HFF-Myc (cell line): Measurements from ENCODE around the gene GDPD5.

Experiments used
- DNase-seq: peaks from one replicate; pipeline ENCODE4 v3.0.0-alpha.2; 2011; ENCODE audit warnings: low read depth; ENCODE audit errors: extremely low read depth
- H3K4me3 ChIP-seq: replicated peaks from 2 replicates; pipeline ENCODE4 v1.5.1; 2011; ENCODE audit warnings: low read depth, mild to moderate bottlenecking, control low read depth, low read length
- TF ChIP-seq, protein P1 (sequence below): IDR thresholded peaks from 2 replicates; pipeline ENCODE4 v1.5.1; 2012; ENCODE audit warnings: mild to moderate bottlenecking, low read depth, low read length, control low read depth; ENCODE audit errors: missing control alignments

GDPD5 gene

DNA sequence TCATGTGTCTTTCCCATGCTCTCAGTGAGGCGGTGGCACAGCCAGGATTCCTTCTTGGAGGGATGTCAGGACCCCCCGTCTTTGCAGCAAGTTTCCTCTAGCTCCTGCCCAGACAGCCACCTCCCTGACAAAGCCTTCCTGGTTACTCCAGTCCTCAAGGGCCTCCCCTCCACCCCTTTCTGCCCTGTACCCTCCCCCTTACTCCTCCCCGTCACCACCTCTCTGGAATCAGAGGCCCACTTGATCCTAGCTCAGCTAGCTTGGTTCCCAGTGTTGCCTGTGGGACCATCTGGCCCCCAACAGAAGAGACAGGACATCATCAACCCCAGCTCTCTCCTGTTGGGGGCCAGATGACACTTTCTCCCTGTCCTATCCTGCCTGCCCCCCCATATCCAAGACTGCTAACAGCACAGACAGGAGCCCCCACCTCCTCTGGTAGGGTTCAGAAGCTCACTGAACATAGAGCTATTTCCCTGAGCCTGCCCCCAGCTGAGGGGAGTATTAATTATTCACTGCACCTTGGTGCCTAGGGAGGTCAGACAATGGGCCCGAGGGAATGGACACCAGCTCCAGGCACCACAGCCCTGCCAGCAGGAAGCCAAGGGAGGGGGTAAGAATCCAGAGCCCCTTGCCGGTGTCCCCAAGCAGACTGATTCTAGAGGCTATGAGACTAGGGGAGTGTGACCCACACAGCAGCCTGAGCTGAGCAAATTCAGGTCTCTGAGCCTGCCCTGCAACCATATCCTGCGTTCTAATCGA, 3.3 kb downstream of the GDPD5 start:
- TF ChIP-seq, protein P1, sequence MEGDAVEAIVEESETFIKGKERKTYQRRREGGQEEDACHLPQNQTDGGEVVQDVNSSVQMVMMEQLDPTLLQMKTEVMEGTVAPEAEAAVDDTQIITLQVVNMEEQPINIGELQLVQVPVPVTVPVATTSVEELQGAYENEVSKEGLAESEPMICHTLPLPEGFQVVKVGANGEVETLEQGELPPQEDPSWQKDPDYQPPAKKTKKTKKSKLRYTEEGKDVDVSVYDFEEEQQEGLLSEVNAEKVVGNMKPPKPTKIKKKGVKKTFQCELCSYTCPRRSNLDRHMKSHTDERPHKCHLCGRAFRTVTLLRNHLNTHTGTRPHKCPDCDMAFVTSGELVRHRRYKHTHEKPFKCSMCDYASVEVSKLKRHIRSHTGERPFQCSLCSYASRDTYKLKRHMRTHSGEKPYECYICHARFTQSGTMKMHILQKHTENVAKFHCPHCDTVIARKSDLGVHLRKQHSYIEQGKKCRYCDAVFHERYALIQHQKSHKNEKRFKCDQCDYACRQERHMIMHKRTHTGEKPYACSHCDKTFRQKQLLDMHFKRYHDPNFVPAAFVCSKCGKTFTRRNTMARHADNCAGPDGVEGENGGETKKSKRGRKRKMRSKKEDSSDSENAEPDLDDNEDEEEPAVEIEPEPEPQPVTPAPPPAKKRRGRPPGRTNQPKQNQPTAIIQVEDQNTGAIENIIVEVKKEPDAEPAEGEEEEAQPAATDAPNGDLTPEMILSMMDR, result no peak
- DNase-seq, result no peak
- H3K4me3 ChIP-seq, result no peak overlapping the region

DNA sequence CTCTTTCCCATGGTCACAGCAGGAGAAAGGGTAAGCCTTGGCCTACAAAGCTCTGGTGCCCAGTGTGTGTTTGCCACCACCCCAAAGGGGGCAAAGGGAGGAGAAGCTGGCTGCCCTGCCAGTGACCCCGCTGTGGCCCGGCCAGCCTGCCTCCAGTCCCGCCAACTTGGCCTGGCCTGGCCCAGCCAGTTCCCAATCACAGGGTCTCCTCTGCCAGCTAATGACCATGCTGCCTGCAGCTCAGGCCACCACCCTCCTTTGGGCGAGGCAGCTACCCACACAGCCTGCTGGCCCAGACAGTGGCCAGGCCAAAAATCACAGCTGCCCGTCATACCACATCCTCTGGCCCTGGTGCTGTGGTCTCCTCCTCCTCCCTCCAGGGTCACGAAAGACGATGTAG, 5.1 kb downstream of the GDPD5 start:
- DNase-seq, result no peak
- TF ChIP-seq, protein P1, result no peak
- no peak overlapping the region for H3K4me3 ChIP-seq

DNA sequence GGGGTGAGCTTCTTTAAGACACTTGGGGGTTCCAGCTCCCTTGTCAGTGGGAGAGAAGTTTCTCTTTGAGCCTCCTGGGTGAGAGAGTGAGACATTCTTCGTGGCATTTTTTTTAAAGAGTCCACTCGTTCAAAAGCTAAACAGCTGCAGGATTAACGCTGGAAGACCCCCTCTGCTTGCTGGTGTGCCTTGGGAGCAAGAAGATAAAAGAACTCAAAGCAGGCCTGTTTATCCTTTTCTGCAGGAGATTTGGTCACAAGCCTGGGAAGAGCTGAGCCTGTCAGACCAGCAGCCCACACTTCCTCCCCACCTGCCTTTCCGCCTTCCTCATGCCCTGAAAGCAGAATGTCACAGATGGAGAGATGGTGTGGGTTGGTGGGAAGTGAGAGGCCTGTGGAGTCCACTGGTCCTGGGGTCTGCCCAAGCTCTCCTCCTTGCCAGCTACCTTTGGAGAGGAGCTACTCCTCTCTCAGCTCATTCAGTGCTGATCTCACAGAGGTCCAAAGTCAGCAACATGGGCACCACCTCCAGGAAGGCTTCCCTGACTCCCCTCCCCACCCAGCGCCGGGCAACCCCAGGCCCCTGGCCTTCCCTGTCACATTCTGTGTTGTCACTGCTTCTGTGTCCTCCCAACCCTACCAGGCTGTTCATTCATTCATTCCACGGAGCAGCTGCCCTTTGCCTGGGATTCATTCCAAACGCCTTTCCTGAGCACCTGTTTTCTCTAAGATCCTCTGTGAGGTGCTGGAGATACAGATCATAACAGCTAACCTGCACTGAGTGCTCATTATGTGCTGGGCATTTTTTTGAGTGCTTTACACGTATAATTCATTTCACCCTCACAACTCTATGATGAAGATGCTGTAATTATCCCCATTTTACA, 6.7 kb downstream of the GDPD5 start:
- no peak overlapping the region for H3K4me3 ChIP-seq
- DNase-seq, result no peak
- TF ChIP-seq, protein P1, result no peak

DNA sequence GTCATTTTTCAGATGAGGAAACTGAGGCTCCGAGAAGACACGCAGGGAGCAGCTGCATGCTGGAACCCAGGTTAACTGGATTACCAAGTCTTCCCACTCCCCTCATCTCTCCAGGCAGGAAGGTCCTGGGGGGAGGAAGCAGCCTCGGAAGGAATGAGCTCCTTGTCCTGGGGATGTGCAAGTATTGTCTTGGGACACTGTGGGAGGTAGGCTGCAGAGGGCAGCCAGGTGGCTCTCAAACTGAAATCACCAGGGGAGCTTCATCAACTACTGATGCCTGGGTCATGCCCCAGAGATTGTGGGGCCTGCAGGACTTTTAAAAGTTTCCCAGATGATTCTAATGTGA, 7.6 kb downstream of the GDPD5 start:
- H3K4me3 ChIP-seq, result no peak overlapping the region
- TF ChIP-seq, protein P1, result no peak
- DNase-seq, result no peak

DNA sequence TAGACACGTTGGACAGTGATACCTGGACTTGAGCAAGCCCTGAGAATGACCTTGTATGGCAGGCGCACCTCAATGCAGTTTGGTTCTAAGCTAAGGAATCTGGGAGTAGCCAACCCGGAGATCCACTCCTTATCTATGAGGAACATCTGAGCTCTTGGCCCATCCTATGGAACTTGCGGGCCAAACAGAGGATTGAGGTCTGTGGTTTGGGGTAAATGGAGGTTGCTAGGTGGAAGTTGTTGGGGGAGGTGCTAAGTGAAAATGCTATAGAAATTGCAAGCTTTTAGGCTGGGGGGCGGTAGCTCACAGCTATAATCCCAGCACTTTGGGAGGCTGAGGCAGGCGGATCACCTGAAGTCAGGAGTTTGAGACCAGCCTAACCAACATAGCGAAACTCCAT, 8.9 kb downstream of the GDPD5 start:
- TF ChIP-seq, protein P1, result no peak
- H3K4me3 ChIP-seq, result no peak overlapping the region
- no peak for DNase-seq

DNA sequence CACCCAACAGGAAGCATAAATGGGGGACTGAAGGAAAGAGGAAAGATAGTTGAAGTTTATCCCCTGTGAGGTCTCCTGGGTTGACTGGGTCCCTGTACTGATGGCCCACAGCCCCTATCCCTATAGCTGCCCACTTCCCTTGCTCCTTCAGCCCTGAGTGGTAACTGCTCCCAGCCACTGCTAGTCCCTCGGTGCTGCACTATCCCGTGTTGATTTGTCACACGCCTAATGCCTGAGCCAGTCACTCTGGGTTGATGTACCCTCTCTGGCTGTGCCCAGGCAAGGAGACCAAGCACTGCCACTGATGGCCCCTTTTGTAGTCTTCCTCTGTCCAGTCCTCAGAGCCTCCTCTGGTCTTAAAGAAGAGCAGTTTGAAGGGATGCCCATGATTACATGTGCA, 9.6 kb downstream of the GDPD5 start:
- no peak overlapping the region for H3K4me3 ChIP-seq
- no peak for DNase-seq
- TF ChIP-seq, protein P1, result no peak
